SIG-M5 treated with dmso at 0.1 percent for 504 hours (cell line): ENCODE measurements around the gene AHRR.
"Not testable (repeated sequence)": the region's sequence is repeated elsewhere in the genome, so short reads cannot be mapped to it uniquely, and the experiment has no call there.

Experiments
- DNase-seq: peaks from one replicate; lab custom pipeline; 2025; ENCODE audit not compliant: unreplicated experiment; lab: John Stamatoyannopoulos, UW

The AHRR gene

DNA sequence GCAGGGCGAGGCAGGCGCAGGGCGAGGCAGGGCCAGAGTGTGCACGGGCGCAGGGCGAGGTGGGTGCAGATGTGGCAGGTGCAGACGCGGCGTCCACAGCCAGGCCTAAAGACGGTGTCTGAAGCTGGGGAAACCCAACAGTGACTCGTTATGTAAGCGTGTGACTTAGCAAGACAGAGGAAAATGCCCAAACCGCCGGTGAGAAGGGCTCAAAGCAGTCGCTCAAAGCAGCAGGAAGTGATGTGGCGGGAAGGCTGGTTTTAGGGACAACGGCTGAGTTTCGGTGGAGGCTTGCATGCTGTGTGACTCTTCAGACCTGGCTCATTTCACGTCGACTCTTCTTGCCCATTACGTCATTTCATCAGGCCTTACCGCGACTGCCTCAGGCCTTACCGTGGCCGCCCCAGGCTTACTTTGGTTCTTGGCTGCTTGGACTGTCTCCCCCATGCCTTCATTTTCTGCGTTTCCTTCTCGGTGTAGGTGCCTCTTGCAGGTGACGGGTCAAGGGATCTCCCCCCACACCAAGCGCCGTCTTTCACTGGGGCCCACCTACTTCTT is 71.0 kb downstream of the AHRR start:
- peak; percentile 99 for DNase-seq

DNA sequence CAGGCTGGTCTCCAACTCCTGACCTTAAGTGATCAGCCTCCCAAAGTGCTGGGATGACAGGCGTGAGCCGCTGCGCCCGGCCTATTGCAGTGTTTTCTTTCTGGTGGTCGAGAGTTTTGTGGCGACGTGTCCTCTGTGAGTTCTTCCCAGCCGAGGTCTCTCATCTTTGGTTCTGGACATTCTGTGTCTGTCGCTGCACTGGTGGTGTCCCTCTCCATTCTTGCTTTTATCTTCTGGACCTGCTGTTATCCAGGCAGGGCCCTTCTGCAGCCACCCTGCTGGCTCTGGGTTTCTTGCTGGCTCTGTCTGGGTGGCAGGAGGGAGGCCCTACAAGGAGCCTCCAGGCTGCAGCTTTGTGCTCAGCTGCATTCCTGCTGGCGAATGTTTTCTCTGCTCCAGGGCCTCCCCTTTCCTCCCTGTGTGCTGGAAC is 72.3 kb downstream of the AHRR start:
- no peak for DNase-seq

DNA sequence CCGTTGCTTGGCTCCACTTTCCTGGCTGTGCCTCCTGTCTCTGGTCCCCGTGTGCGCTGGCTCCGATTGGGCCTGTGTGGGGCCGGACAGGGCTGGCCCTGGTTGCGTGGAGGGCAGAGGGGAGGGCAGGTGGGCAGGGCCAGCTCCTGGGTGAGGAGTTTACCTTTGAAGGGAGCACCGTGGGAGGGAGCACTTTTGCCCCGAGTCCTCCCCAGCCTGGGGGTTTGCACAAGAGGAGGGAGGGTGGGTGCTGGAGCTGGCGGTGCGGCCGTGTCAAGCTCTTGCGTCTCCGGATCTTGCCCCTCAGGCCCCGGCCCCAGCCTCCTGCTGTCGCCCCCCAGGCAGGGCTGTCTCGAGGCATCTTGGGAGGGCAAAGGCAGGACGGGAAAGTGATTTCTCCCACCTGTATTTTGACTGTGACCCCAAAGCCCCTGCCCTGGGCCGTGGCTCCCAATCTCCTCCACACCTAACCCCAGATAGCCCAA is 73.2 kb downstream of the AHRR start:
- no peak for DNase-seq

DNA sequence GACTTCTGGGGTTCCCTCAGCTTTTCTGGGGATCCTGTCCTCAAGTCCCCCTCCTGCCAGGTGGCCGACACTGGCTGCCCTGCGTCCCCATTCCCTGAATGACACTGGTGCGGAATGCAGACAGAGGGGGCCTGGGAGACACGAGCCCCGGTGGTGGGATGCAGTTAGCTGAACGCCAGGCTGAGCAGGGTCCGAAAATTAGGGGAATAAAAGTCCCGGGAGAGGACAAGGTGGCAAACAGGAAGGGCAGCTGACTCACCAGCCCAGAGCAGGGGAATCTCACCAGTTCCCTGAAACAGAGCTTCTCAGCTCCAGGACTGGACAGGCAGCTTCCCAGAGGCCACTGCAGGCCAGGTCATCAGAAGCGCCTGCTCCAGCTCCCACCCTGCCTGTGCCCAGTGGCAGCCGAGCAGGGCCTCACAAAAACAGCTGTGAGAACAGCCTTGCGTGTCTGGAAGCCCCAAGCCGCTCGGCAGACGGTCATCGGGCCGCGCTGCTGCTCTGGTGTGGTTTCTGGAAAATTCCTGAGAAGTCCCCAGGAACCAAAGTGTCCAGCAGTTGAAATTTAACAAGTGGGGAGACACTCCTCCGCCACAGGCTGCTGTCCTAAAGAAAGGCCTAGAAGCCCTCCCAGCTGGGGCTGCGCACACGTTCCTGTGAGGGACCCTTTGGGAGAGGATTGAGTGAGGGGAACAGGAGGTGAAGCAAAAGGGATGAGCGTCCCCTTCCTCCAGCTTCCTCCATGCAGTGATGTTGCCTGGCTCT is 73.8 kb downstream of the AHRR start:
- DNase-seq: no peak

GRCh38 chr5:395921-396530 is 74.5 kb downstream of the AHRR start:
- DNase-seq: no peak

DNA sequence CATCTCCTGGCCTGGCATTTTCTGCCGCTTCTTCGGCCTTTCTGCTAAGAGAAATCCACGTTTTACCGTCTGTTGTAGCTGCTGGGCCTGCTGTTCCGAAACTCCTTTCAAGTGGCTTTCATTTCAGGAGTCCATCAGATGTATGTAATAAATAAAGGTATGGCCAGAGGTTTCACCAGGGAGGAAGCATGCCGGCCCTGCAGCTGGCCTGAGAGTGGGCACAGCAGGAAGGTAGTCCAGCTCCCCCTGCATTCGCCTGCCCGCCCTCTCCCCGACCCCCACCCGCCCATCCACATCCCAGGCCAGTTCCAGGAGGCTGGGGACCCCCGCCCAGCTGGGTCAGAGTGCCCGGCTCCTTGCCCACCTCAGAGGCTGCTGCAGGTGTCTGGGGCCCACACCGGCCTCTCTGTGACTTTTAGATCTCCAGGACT is 75.0 kb downstream of the AHRR start:
- DNase-seq: peak; percentile 40

- DNase-seq: not testable (repeated sequence)
These were observed 76.6 kb downstream of the AHRR start for GRCh38 chr5:398141-398474.

DNA sequence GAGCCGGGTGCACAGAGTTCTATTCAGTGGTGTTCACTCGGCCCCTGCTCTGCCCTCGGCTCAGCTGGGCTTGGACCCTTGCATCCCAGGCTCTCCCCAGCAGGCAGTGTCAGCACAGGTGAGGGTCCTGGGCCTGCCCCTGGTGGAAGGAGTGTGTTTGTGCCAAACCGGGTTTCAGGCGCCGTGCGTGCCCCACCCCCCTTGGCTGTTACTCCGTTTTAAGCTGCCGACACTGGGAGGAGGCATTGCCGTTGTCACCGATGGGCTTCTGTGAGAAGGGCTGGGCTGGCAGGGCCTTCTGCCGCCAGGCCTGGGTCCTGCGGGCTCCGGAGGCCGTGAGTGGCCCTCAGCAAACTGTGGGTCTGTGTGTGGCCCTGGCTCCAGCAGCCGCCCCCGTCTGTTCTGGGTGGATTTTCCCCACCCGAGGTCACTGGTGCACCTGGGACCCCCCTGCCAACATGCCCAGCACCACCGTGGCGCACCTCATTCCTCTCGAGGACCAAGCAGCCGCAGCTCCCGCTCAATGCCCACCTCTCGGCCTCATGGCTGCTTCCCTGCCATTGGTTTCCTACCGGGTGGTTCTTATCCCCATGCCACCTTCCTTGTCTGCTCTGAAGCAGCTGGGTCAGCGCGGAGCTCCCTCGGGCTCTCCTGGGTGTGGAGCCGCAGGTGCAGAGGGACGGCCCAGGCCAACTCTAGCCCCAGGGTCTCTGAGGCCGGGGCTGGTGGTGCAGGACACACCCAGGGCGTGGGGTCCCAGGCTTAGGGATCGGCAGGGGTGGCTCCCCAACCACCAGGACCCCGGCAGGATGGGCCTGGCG is 77.2 kb downstream of the AHRR start:
- DNase-seq: peak; percentile 41

GRCh38 chr5:399296-400281 is 78.1 kb downstream of the AHRR start:
- peak; percentile 98 for DNase-seq

DNA sequence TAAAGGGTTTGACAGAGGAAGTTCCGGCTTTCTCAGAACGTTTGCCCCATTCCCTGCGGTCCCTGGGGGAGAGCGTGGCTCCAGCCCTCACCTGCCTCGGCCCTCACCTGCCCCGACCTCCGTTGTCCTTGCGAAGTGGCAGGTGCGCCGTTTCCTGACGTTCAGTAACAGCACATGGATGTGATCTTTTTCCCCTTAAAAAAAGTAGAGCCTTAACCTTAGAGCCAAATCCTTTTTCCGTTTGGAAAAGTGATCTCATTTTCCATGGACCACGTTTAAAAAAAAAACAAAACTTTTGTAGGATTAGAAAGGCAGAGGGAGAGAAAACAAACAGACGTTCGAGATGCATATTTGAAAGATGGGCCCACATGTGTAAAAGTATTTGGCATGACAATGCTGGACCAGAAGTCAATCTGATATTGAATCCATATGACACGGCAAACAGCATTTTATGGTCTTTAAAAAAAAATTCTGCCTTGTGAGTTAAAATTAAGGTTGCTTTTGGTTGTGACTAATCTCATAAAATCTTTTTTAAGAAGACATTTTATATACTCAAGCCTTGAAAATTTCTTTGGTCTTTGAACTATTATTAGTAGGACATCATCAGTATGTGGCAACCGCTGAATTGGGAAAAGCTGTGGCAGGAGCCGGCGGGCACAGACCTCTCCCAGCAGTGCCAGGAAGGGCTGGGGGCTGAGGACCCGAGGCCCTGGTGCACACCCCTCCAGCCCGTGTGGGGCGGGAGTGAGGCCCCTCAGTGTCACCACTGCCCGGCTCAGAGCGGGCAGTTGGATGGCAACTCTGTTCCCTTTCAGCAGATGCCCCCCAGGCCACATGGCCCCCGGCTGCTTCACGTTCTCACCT is 79.0 kb downstream of the AHRR start:
- DNase-seq: peak; percentile 43

DNA sequence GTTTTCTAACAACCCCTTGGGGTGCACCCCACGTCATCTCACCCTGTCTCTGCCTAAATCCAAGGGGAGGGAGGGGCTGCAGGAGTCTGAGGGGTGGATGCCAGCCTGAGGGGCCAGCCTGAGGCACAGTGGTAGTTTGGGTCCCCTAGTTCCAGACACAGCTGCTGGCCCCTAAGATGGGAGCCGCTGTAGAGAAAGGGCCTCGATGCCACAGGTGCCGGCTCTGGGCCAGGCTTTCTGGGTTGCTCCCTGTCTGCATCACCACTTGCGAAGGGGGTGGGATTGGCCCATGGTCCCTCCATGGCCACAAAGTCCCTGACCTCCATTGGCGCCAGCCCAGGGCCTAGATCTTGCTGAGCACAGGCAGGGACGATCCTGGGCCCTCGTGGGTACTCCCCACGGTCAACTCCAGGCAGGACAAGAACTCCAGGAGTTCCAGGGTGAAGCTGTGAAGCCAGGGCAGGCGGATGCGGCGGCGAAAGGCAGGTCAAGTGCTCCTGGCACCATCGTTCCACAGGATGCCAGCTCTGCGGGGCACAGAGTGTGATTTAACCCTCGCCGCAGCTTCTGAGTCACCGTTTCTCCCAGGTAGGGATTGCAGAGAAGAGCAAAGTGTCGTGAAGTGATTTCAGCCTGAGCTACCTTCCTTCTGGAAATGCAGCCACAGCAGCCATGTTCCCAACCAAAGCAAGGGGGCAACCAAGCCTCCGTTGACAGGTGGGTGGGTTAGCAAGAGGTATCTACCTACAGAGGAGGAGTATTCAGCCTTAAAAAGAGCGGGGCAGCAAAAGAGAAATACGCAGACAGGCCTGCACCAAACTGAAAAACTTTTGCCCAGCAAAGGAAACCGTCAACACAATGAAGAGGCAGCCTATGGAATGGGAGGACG is 79.9 kb downstream of the AHRR start:
- no peak for DNase-seq

GRCh38 chr5:402219-402614 is 80.7 kb downstream of the AHRR start:
- DNase-seq: not testable (repeated sequence)

GRCh38 chr5:402615-403359 is 81.3 kb downstream of the AHRR start:
- no peak for DNase-seq

DNA sequence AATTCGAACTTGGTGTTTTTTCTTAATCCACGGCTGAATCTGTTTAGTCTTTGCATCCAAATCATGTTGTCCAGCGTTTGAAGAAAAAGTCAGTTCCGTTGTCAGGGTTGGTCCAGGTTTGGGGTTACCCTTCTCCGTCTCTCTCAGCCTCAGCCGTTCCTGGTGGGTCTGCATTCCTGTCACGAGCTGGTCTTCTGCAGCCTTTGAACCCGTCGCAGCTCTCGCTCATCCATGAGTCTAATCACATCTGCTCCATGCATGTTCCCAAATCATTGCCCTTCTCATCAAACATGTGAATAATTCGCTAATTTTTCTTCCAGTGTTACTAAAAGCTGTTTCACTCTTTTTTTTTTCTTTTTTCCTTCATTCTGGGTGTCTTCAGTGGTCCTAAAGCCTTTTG is 82.5 kb downstream of the AHRR start:
- DNase-seq: no peak

DNA sequence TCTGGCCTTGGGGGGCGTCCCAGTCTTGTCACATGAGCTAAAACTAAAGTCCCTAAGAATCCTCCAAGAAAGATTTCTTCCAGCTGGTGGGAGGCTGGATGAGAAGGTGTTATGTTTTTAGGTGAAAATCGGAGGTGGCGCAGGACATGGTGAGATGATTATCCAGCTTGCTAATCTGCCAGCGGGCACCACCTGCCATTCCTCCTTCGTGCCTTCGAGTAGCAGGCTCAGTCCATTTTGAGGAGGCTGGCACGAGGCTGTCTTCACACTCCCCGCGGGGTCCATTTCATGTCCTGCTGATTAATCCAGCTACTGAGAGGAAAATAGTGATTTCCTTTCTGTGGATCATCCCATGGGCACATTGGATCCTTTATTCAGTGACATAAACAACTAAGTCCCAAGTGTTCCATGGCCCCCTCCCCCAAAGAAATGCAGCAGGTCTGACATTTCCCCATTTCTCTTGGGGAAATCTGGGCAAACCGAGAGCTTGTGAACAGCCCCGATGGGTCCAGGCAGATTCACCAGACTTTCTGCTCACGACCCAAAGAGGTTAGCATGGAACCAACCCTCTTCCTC is 83.2 kb downstream of the AHRR start:
- no peak for DNase-seq

GRCh38 chr5:405421-405820 is 83.9 kb downstream of the AHRR start:
- DNase-seq: no peak

GRCh38 chr5:406041-406440 is 84.5 kb downstream of the AHRR start:
- no peak for DNase-seq
